ENCODE results near the gene C11orf97. TPM values are rescaled to one million over a fixed set of nuclear protein-coding genes. Genes with fewer than 3 reads are reported as not detected.

The C11orf97 gene
- total RNA-seq, 1 donor from 2014 or later: not detected

GRCh38 chr11:94545264-94546161 lies 33.3 kb downstream of the C11orf97 start:
- Histone ChIP-seq H3K9me3 (replicated peaks) (no peaks in the 10 kb centered on the region), H3K27ac (replicated peaks) (no peak overlapping the region), H3K4me3 (peak overlapping the region; percentile 73), H3K36me3 (no peaks in the 10 kb centered on the region), H3K27me3 (ENCODE audit: low read depth) (no peaks in the 10 kb centered on the region), H3K4me1 (peaks cover 58% of the 10 kb centered on the region)
- TF ChIP-seq CTCF (IDR thresholded peaks at IDR 0.05; ENCODE audit: borderline replicate concordance): no peak
- DNase-seq: peak; percentile 19
- intact Hi-C loops (cut with micrococcal nuclease): no loop called here

- no peaks in the 10 kb centered on the region for H3K9me3 ChIP-seq (replicated peaks)
- TF ChIP-seq CTCF (IDR thresholded peaks at IDR 0.05; ENCODE audit: borderline replicate concordance): no peak
- no peak for DNase-seq
- intact Hi-C loops (cut with micrococcal nuclease): no loop called here
- H3K27ac ChIP-seq (replicated peaks): no peak overlapping the region
- peaks cover 58% of the 10 kb centered on the region for H3K4me1 ChIP-seq
- H3K4me3 ChIP-seq: peak overlapping the region; percentile 73
- no peaks in the 10 kb centered on the region for H3K27me3 ChIP-seq (ENCODE audit: low read depth)
- H3K36me3 ChIP-seq: no peaks in the 10 kb centered on the region
Measured at GRCh38 chr11:94546162-94546470, 33.9 kb downstream of the C11orf97 start.

GRCh38 chr11:94546886-94547285 lies 34.6 kb downstream of the C11orf97 start:
- peaks cover 58% of the 10 kb centered on the region for H3K4me1 ChIP-seq
- TF ChIP-seq CTCF (IDR thresholded peaks at IDR 0.05; ENCODE audit: borderline replicate concordance): no peak
- DNase-seq: no peak
- intact Hi-C loops (cut with micrococcal nuclease): no loop called here
- H3K36me3 ChIP-seq: no peaks in the 10 kb centered on the region
- no peak overlapping the region for H3K27ac ChIP-seq (replicated peaks)
- H3K9me3 ChIP-seq (replicated peaks): no peaks in the 10 kb centered on the region
- peak overlapping the region; percentile 73 for H3K4me3 ChIP-seq
- no peaks in the 10 kb centered on the region for H3K27me3 ChIP-seq (ENCODE audit: low read depth)

- Histone ChIP-seq H3K4me1 (peaks cover 52% of the 10 kb centered on the region), H3K27me3 (ENCODE audit: low read depth) (no peaks in the 10 kb centered on the region), H3K27ac (replicated peaks) (no peak overlapping the region), H3K4me3 (no peak overlapping the region), H3K36me3 (no peaks in the 10 kb centered on the region), H3K9me3 (replicated peaks) (no peaks in the 10 kb centered on the region)
- intact Hi-C loops (cut with micrococcal nuclease): no loop called here
- TF ChIP-seq CTCF (IDR thresholded peaks at IDR 0.05; ENCODE audit: borderline replicate concordance): no peak
- DNase-seq: no peak
Measured at GRCh38 chr11:94549146-94549545, 36.9 kb downstream of the C11orf97 start.

GRCh38 chr11:94550513-94550912 lies 38.3 kb downstream of the C11orf97 start:
- Histone ChIP-seq H3K36me3 (no peaks in the 10 kb centered on the region), H3K4me1 (peaks cover 41% of the 10 kb centered on the region), H3K4me3 (no peak overlapping the region), H3K27me3 (ENCODE audit: low read depth) (no peaks in the 10 kb centered on the region), H3K9me3 (replicated peaks) (no peaks in the 10 kb centered on the region), H3K27ac (replicated peaks) (no peak overlapping the region)
- no peak for DNase-seq
- intact Hi-C loops (cut with micrococcal nuclease): no loop called here
- TF ChIP-seq CTCF (IDR thresholded peaks at IDR 0.05; ENCODE audit: borderline replicate concordance): no peak

Measured in left ventricle myocardium inferior (tissue), 1 donor.